Osteocyte (in vitro differentiated cells): Measurements from ENCODE around the gene PLD3. TPM values are rescaled to one million over a fixed set of nuclear protein-coding genes. Genes with fewer than 3 reads are reported as not detected.

Experiments
- DNase-seq: peaks from one replicate; pipeline ENCODE4 v3.0.0; 2021; ENCODE audit warnings: mixed read lengths; ENCODE audit not compliant: unreplicated experiment; ENCODE audit errors: extremely low spot score
- H3K27ac Mint-ChIP-seq: one replicate; pipeline ENCODE4 v1.8.0; 2021; ENCODE audit warnings: mild to moderate bottlenecking, mixed read lengths; ENCODE audit not compliant: unreplicated experiment
- H3K27me3 Mint-ChIP-seq: one replicate; pipeline ENCODE4 v1.8.0; 2021; ENCODE audit warnings: mixed read lengths; ENCODE audit not compliant: unreplicated experiment
- H3K36me3 Mint-ChIP-seq: one replicate; pipeline ENCODE4 v1.8.0; 2021; ENCODE audit warnings: mixed read lengths; ENCODE audit not compliant: unreplicated experiment
- H3K4me1 Mint-ChIP-seq: one replicate; pipeline ENCODE4 v1.8.0; 2021; ENCODE audit warnings: mixed read lengths; ENCODE audit not compliant: unreplicated experiment
- H3K4me3 Mint-ChIP-seq: one replicate; pipeline ENCODE4 v1.8.0; 2021; ENCODE audit warnings: mild to moderate bottlenecking, moderate library complexity, mixed read lengths; ENCODE audit not compliant: unreplicated experiment
- H3K9me3 Mint-ChIP-seq: one replicate; pipeline ENCODE4 v1.8.0; 2021; ENCODE audit warnings: mixed read lengths; ENCODE audit not compliant: unreplicated experiment
- total RNA-seq: library from RNA; stranded (reverse); gene quantifications from 2 replicates; pipeline ENCODE4 v1.2.1, GENCODE V29; 2021
- TF ChIP-seq, protein P1 (sequence below): fragments of 200-600 bp; sonication (generic); IDR thresholded peaks from 2 replicates; pipeline ENCODE4 v1.5.0; 2021; ENCODE audit warnings: antibody characterized with exemption, mild to moderate bottlenecking, moderate library complexity

Gene PLD3
- total RNA-seq, 1 donor from 2014 or later, result 499 TPM

GRCh38 chr19:40337594-40337993 lies 10.9 kb upstream of the PLD3 start:
- Mint-ChIP-seq H3K36me3 (peaks cover 16% of the 10 kb centered on the region), H3K27me3 (no peaks in the 10 kb centered on the region), H3K4me3 (no peak overlapping the region), H3K9me3 (no peaks in the 10 kb centered on the region), H3K4me1 (peaks cover 13% of the 10 kb centered on the region), H3K27ac (no peak overlapping the region)
- TF ChIP-seq, protein P1, sequence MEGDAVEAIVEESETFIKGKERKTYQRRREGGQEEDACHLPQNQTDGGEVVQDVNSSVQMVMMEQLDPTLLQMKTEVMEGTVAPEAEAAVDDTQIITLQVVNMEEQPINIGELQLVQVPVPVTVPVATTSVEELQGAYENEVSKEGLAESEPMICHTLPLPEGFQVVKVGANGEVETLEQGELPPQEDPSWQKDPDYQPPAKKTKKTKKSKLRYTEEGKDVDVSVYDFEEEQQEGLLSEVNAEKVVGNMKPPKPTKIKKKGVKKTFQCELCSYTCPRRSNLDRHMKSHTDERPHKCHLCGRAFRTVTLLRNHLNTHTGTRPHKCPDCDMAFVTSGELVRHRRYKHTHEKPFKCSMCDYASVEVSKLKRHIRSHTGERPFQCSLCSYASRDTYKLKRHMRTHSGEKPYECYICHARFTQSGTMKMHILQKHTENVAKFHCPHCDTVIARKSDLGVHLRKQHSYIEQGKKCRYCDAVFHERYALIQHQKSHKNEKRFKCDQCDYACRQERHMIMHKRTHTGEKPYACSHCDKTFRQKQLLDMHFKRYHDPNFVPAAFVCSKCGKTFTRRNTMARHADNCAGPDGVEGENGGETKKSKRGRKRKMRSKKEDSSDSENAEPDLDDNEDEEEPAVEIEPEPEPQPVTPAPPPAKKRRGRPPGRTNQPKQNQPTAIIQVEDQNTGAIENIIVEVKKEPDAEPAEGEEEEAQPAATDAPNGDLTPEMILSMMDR, result no peak
- no peak for DNase-seq

GRCh38 chr19:40339018-40339728 lies 9.3 kb upstream of the PLD3 start:
- H3K27me3 Mint-ChIP-seq, result no peaks in the 10 kb centered on the region
- H3K4me1 Mint-ChIP-seq, result peaks cover 17% of the 10 kb centered on the region
- no peak overlapping the region for H3K4me3 Mint-ChIP-seq
- no peak overlapping the region for H3K27ac Mint-ChIP-seq
- H3K9me3 Mint-ChIP-seq, result no peaks in the 10 kb centered on the region
- TF ChIP-seq, protein P1, result no peak
- no peak for DNase-seq
- peaks cover 6% of the 10 kb centered on the region for H3K36me3 Mint-ChIP-seq

DNA sequence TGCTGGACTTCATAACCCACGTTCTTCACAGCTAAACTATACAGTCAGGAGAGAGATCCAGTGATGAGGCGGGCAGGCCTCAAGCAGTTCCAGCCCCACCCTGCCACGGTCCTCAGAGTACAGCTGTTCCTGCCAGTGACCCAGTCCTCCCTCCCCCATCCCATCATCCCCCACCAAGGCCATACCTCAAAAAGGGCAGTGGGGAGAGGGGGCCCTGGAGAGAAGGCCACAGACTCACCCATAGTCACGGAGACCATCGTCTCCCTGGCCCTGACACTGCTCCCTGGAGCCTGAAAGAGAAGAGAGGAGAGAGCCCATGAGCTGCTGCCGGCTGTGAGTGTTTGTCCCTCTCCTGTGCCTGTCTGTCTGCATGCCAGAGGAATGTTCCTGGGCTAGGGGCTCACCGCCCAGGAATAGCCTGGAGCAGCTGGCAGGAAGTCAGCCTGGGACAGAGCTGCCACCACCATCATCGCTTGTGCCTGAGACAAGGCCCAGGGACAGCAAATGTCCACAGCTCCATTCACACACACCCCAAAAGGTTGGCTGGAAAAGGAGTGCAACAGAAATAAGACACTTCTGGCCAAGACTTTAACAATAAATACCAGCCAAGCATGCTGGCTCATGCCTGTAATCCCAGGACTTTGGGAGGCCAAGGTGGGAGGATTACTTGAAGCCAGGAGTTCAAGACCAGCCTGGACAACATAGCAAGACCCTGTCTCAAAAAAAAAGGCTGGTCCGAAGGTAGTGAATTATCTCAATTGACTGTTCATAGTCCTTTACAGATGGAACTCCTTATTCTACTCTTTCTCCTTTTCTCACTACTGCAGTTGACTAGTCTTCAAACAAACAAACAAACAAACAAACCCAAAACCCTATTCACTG lies 6.7 kb upstream of the PLD3 start:
- H3K9me3 Mint-ChIP-seq, result no peaks in the 10 kb centered on the region
- TF ChIP-seq, protein P1, result no peak
- peaks cover 6% of the 10 kb centered on the region for H3K36me3 Mint-ChIP-seq
- peak overlapping the region; percentile 44 for H3K4me3 Mint-ChIP-seq
- no peaks in the 10 kb centered on the region for H3K27me3 Mint-ChIP-seq
- H3K4me1 Mint-ChIP-seq, result peaks cover 18% of the 10 kb centered on the region
- peak overlapping the region; percentile 93 for H3K27ac Mint-ChIP-seq
- DNase-seq, result no peak

DNA sequence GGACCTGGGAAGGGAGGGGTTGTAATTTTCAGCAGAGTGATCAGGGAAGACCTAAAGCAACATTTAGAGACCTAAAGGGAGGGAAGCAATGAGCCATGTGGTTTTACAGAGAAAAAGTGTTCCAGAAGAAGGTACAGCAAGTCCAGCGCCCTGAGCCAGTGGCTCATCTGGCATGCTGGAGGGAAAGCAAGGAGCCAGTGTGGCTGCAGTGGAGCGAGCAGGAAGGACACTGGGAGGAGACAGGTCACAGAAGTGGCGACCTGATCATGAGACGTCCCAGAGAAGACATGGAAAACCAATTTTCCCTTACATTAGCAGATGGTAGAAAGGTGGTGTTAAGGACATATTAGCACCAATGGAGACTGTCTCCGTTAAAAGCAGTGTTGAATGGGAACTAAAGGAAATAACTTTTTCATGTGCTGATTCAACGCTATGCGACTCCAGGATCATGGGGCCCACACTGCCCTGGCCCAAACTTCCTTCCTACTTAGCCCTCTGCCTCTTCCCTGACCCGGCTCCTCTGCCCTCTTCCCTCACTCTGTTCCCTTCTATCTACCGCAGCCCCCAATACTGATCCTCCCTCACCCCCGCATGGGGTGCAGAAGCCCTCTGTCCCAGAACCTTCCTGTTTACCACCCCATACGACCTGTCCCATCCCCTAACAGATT lies 5.7 kb upstream of the PLD3 start:
- peak overlapping the region; percentile 93 for H3K27ac Mint-ChIP-seq
- peaks cover 27% of the 10 kb centered on the region for H3K4me1 Mint-ChIP-seq
- H3K9me3 Mint-ChIP-seq, result no peaks in the 10 kb centered on the region
- no peak overlapping the region for H3K4me3 Mint-ChIP-seq
- H3K36me3 Mint-ChIP-seq, result peaks cover 6% of the 10 kb centered on the region
- TF ChIP-seq, protein P1, result no peak
- no peaks in the 10 kb centered on the region for H3K27me3 Mint-ChIP-seq
- no peak for DNase-seq
